Eye (tissue), 1 donor: ENCODE measurements around the gene IPPK.

Experiments
- DNase-seq: peaks from one replicate; pipeline ENCODE4 v3.0.0-alpha.2; 2015

IPPK gene

GRCh38 chr9:92686954-92687353 is 17.0 kb upstream of the IPPK start:
- no peak for DNase-seq

- no peak for DNase-seq
These were observed 15.1 kb upstream of the IPPK start for GRCh38 chr9:92685022-92685421.

GRCh38 chr9:92682269-92682668 is 12.3 kb upstream of the IPPK start:
- no peak for DNase-seq

GRCh38 chr9:92680166-92681119 is 10.5 kb upstream of the IPPK start:
- DNase-seq = no peak

- peak; percentile 23 for DNase-seq
These were observed 9.7 kb upstream of the IPPK start for GRCh38 chr9:92679413-92680165.

GRCh38 chr9:92671323-92671722 is 1.4 kb upstream of the IPPK start:
- peak; percentile 35 for DNase-seq

GRCh38 chr9:92669527-92669889 is 423 bp downstream of the IPPK start:
- no peak for DNase-seq

- DNase-seq = peak; percentile 58
These were observed 995 bp downstream of the IPPK start for GRCh38 chr9:92668746-92669526.

GRCh38 chr9:92666912-92667532 is 2.9 kb downstream of the IPPK start:
- no peak for DNase-seq

- no peak for DNase-seq
These were observed 3.7 kb downstream of the IPPK start for GRCh38 chr9:92666236-92666635.

GRCh38 chr9:92665836-92666235 is 4.1 kb downstream of the IPPK start:
- DNase-seq = no peak

GRCh38 chr9:92664394-92665152 is 5.4 kb downstream of the IPPK start:
- DNase-seq = no peak

GRCh38 chr9:92663951-92664350 is 6.0 kb downstream of the IPPK start:
- no peak for DNase-seq

- no peak for DNase-seq
These were observed 6.8 kb downstream of the IPPK start for GRCh38 chr9:92663126-92663525.

GRCh38 chr9:92661743-92662142 is 8.2 kb downstream of the IPPK start:
- DNase-seq = no peak

GRCh38 chr9:92661127-92661526 is 8.8 kb downstream of the IPPK start:
- no peak for DNase-seq

GRCh38 chr9:92660266-92660665 is 9.7 kb downstream of the IPPK start:
- DNase-seq = no peak

- DNase-seq = no peak
These were observed 10.3 kb downstream of the IPPK start for GRCh38 chr9:92659601-92660000.

GRCh38 chr9:92658611-92659010 is 11.3 kb downstream of the IPPK start:
- no peak for DNase-seq

- no peak for DNase-seq
These were observed 11.8 kb downstream of the IPPK start for GRCh38 chr9:92658176-92658575.

GRCh38 chr9:92657296-92658094 is 12.4 kb downstream of the IPPK start:
- no peak for DNase-seq
